HCT116 (cell line): Measurements from ENCODE around the gene POGK. TPM values are rescaled to one million over a fixed set of nuclear protein-coding genes. Genes with fewer than 3 reads are reported as not detected.

Experiments used
- ATAC-seq: fragments of 200-7000 bp; cut with Tn5 transposase; 2 replicates; pipeline ENCODE4 v1.9.1; 2020; ENCODE audit warnings: mild to moderate bottlenecking, moderate library complexity
- BruUV-seq: library from RNA; stranded (reverse); fragments of 400-500 nt; replicated peaks from 2 replicates; lab custom pipeline; 2021; lab: Mats Ljungman, UMichigan
- CTCF ChIA-PET: fragments of 300-600 bp; sonication (Branson Sonifier 250); formaldehyde crosslinking; loops from one replicate; lab custom pipeline; 2021; ENCODE audit warnings: antibody characterized with exemption; lab: Charles Lee
- POLR2A ChIA-PET: fragments of 300-600, 350-600 bp; sonication (Branson Sonifier 250); formaldehyde crosslinking; loops from one replicate; lab custom pipeline; 2021; ENCODE audit warnings: antibody characterized with exemption; lab: Charles Lee
- RAD21 ChIA-PET, 2 experiments: fragments of 300-600 bp; sonication (Branson Sonifier 250); formaldehyde crosslinking; loops; one replicate each; lab custom pipeline; 2023; ENCODE audit warnings: low total read pairs in 2 of 2; ENCODE audit not compliant: uncharacterized antibody in 2 of 2, unreplicated experiment in 2 of 2, low non-redundant PET in 1 of 2; lab: Charles Lee
- DNase-seq: peaks from one replicate; pipeline ENCODE4 v3.0.0-alpha.2; 2010; ENCODE audit warnings: low read depth, low spot score
- H2AFZ ChIP-seq: fragments of 200-600 bp; shearing (Covaris generic), sonication (generic); 2 replicates; pipeline ENCODE4 v1.6.1; 2017; ENCODE audit warnings: low read depth, mixed run types, mixed read lengths, antibody characterized with exemption, low read length; ENCODE audit not compliant: poor library complexity, severe bottlenecking
- H3K27ac ChIP-seq: 2 replicates; pipeline ENCODE4 v1.5.1; 2012; ENCODE audit warnings: low read depth, low read length
- H3K27me3 ChIP-seq: fragments of 200-600 bp; sonication (generic); 2 replicates; pipeline ENCODE4 v1.6.1; 2016; ENCODE audit warnings: mixed run types, low read length, mixed read lengths; ENCODE audit not compliant: insufficient read depth
- H3K36me3 ChIP-seq, 2 experiments: fragments of 200-500 bp in 1 of 2; fragments of 200-600 bp in 1 of 2; sonication (Bioruptor generic) in 1 of 2; sonication (generic) in 1 of 2; 2 replicates each; pipeline versions ENCODE4 v1.5.1 to v1.6.1; 2014 to 2016; ENCODE audit warnings: low read length in 2 of 2, inconsistent platforms in 1 of 2, mixed read lengths in 1 of 2, mixed run types in 1 of 2; ENCODE audit not compliant: insufficient read depth in 2 of 2, control insufficient read depth in 1 of 2
- H3K4me1 ChIP-seq, 2 experiments: fragments of 200-600 bp in 1 of 2; sonication (generic) in 1 of 2; 2 replicates each; pipeline versions ENCODE4 v1.5.1 to v1.6.1; 2012 to 2017; ENCODE audit warnings: low read length in 2 of 2, inconsistent platforms in 1 of 2, mild to moderate bottlenecking in 1 of 2, mixed read lengths in 1 of 2, mixed run types in 1 of 2, moderate library complexity in 1 of 2; ENCODE audit not compliant: insufficient read depth in 2 of 2, control insufficient read depth in 1 of 2
- H3K4me2 ChIP-seq: fragments of 200-600 bp; sonication (generic); 2 replicates; pipeline ENCODE4 v1.6.1; 2017; ENCODE audit warnings: mixed run types, low read length, mixed read lengths
- H3K4me3 ChIP-seq, 2 experiments: fragments of 200-600 bp in 1 of 2; sonication (generic) in 1 of 2; replicated peaks in 1 of 2; 2 replicates each; pipeline ENCODE4 v1.5.1; 2011 to 2016; ENCODE audit warnings: low read length in 2 of 2, control low read depth in 1 of 2, low read depth in 1 of 2, mild to moderate bottlenecking in 1 of 2, mixed read lengths in 1 of 2, mixed run types in 1 of 2
- H3K79me2 ChIP-seq: fragments of 200-600 bp; sonication (generic); 2 replicates; pipeline ENCODE4 v1.6.1; 2017; ENCODE audit warnings: mild to moderate bottlenecking, mixed run types, low read length, moderate library complexity, mixed read lengths; ENCODE audit not compliant: insufficient read depth
- H3K9ac ChIP-seq: fragments of 200-600 bp; sonication (generic); 2 replicates; pipeline ENCODE4 v1.6.1; 2016; ENCODE audit warnings: low read length, mixed read lengths
- H3K9me2 ChIP-seq: fragments of 200-600 bp; sonication (generic), shearing (Covaris generic); 2 replicates; pipeline ENCODE4 v1.6.1; 2017; ENCODE audit warnings: mixed run types, mild to moderate bottlenecking, moderate library complexity; ENCODE audit not compliant: insufficient read depth
- H3K9me3 ChIP-seq, 2 experiments: fragments of 200-500 bp in 1 of 2; fragments of 200-600 bp in 1 of 2; sonication (Bioruptor generic) in 1 of 2; sonication (generic) in 1 of 2; 2 replicates each; pipeline ENCODE4 v1.6.1; 2014 to 2017; ENCODE audit warnings: low read length in 2 of 2, mixed read lengths in 2 of 2, inconsistent platforms in 1 of 2, low read depth in 1 of 2, mild to moderate bottlenecking in 1 of 2, mixed run types in 1 of 2, moderate library complexity in 1 of 2; ENCODE audit not compliant: control insufficient read depth in 1 of 2, insufficient read depth in 1 of 2
- H4K20me1 ChIP-seq: fragments of 200-600 bp; sonication (generic), shearing (Covaris generic); 2 replicates; pipeline ENCODE4 v1.6.1; 2017; ENCODE audit warnings: mixed run types, mild to moderate bottlenecking, moderate library complexity; ENCODE audit not compliant: insufficient read depth
- CBX3 ChIP-seq: IDR thresholded peaks from 2 replicates; pipeline ENCODE4 v1.6.1; 2012; ENCODE audit warnings: low read depth
- EZH2 ChIP-seq: fragments of 200-600 bp; sonication (generic); IDR thresholded peaks from 2 replicates; pipeline ENCODE4 v1.6.1; 2017; ENCODE audit warnings: antibody characterized with exemption, mixed run types
- FOSL1 ChIP-seq: IDR thresholded peaks from 2 replicates; pipeline ENCODE4 v1.6.1; 2012; ENCODE audit warnings: low read depth
- RAD21 ChIP-seq: IDR thresholded peaks from 2 replicates; pipeline ENCODE4 v1.6.1; 2012; ENCODE audit warnings: low read depth, mild to moderate bottlenecking
- SRF ChIP-seq: IDR thresholded peaks from 2 replicates; pipeline ENCODE4 v1.6.1; 2012; ENCODE audit warnings: low read depth
- intact Hi-C: fragments of 100-400 bp; cut with micrococcal nuclease; formaldehyde crosslinking; loops from 2 replicates; pipeline ENCODE4 v1.10.0; 2022
- total RNA-seq: library from RNA; stranded (reverse); gene quantifications from one replicate; pipeline ENCODE4 v1.2.1, GENCODE V29; 2021; ENCODE audit not compliant: unreplicated experiment
- TF ChIP-seq, protein P1 (sequence below): IDR thresholded peaks from 2 replicates; pipeline ENCODE4 v1.6.1; 2012; ENCODE audit warnings: low read depth
- TF ChIP-seq, protein P2 (sequence below): IDR thresholded peaks from 2 replicates; pipeline ENCODE4 v1.6.1; 2012

POGK gene
- total RNA-seq, 1 experiment from 2014 or later = 35.6 TPM

DNA sequence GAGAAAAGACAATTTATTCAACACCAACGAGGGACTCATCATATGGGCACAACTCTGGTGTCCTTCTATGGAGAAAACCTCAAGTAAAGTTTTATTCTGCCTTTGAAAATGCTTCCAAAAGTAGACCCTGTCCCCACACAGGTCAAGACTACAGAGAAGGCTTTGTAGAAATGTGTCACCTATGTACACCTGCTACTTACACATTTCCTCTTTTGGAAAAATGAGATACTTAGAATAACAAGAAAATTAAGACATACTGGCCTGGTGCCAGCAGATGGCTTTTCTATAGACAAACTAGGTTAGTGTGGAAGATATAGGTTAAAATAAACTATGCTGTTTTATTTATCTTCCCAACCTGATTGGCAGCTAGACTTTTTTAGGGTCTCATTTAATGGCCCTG lies 13.6 kb downstream of the POGK start:
- H3K79me2 ChIP-seq = peaks cover 61% of the 10 kb centered on the region
- no peak for DNase-seq
- H3K27ac ChIP-seq = no peak overlapping the region
- H3K4me3 ChIP-seq = no peak overlapping the region
- no peaks in the 10 kb centered on the region for H3K9me3 ChIP-seq
- TF ChIP-seq RAD21 (no peak), FOSL1 (no peak), EZH2 (no peak), CBX3 (no peak), SRF (no peak)
- TF ChIP-seq, protein P1, sequence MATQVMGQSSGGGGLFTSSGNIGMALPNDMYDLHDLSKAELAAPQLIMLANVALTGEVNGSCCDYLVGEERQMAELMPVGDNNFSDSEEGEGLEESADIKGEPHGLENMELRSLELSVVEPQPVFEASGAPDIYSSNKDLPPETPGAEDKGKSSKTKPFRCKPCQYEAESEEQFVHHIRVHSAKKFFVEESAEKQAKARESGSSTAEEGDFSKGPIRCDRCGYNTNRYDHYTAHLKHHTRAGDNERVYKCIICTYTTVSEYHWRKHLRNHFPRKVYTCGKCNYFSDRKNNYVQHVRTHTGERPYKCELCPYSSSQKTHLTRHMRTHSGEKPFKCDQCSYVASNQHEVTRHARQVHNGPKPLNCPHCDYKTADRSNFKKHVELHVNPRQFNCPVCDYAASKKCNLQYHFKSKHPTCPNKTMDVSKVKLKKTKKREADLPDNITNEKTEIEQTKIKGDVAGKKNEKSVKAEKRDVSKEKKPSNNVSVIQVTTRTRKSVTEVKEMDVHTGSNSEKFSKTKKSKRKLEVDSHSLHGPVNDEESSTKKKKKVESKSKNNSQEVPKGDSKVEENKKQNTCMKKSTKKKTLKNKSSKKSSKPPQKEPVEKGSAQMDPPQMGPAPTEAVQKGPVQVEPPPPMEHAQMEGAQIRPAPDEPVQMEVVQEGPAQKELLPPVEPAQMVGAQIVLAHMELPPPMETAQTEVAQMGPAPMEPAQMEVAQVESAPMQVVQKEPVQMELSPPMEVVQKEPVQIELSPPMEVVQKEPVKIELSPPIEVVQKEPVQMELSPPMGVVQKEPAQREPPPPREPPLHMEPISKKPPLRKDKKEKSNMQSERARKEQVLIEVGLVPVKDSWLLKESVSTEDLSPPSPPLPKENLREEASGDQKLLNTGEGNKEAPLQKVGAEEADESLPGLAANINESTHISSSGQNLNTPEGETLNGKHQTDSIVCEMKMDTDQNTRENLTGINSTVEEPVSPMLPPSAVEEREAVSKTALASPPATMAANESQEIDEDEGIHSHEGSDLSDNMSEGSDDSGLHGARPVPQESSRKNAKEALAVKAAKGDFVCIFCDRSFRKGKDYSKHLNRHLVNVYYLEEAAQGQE = no peak
- TF ChIP-seq, protein P2, sequence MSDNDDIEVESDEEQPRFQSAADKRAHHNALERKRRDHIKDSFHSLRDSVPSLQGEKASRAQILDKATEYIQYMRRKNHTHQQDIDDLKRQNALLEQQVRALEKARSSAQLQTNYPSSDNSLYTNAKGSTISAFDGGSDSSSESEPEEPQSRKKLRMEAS = no peak
- TF ChIP-seq, all 23 proteins: peak for 0
- peaks cover 16% of the 10 kb centered on the region; the same call in 1 of the 2 replicates for H4K20me1 ChIP-seq
- POLR2A ChIA-PET = interaction anchor here (2.2 kb wide), 1 partner anchor 14 kb away, joined by 7 read pairs; the partner anchor contains the start of gene POGK
- H3K9me2 ChIP-seq = no peaks in the 10 kb centered on the region
- no peaks in the 10 kb centered on the region for H3K4me1 ChIP-seq
- intact Hi-C loops = no loop called here
- BruUV-seq = no TSS peak
- no peak for ATAC-seq
- RAD21 ChIA-PET = no interaction called here
- H3K4me2 ChIP-seq = no peak overlapping the region
- no peak overlapping the region for H2AFZ ChIP-seq
- no peak overlapping the region for H3K9ac ChIP-seq
- H3K27me3 ChIP-seq = no peaks in the 10 kb centered on the region
- peaks cover 37 to 73% of the 10 kb centered on the region in 2 experiments for H3K36me3 ChIP-seq
- CTCF ChIA-PET = no interaction called here
